WTC11 (cell line): ENCODE data around the gene RAB18. TPM values are rescaled to one million over a fixed set of nuclear protein-coding genes. Genes with fewer than 3 reads are reported as not detected.

Experiments
- CREB1 ChIP-seq: sonication (generic); formaldehyde crosslinking; IDR thresholded peaks from 2 replicates; pipeline ENCODE4 v1.8.0; 2023; ENCODE audit warnings: mild to moderate bottlenecking, missing genetic modification reagents
- CREM ChIP-seq: sonication (generic); formaldehyde crosslinking; IDR thresholded peaks from 2 replicates; pipeline ENCODE4 v1.8.1; 2022; ENCODE audit warnings: mild to moderate bottlenecking, missing genetic modification reagents, moderate library complexity
- ETV6 ChIP-seq: sonication (generic); formaldehyde crosslinking; IDR thresholded peaks from 2 replicates; pipeline ENCODE4 v1.8.1; 2022; ENCODE audit warnings: mild to moderate bottlenecking, missing genetic modification reagents
- FOXP1 ChIP-seq: sonication (generic); formaldehyde crosslinking; IDR thresholded peaks from 2 replicates; pipeline ENCODE4 v1.8.0; 2022; ENCODE audit warnings: missing genetic modification reagents, mild to moderate bottlenecking, moderate library complexity, borderline replicate concordance
- GTF2I ChIP-seq: fragments of 250-450 bp; sonication (Bioruptor Pico); conservative IDR thresholded peaks from 2 replicates; pipeline ENCODE4 v1.4.0; 2021; ENCODE audit warnings: mild to moderate bottlenecking
- JUN ChIP-seq: sonication (generic); formaldehyde crosslinking; IDR thresholded peaks from 2 replicates; pipeline ENCODE4 v1.8.0; 2023; ENCODE audit warnings: mild to moderate bottlenecking, missing genetic modification reagents
- OVOL2 ChIP-seq: fragments of 250-450 bp; sonication (Bioruptor Pico); IDR thresholded peaks from 2 replicates; pipeline ENCODE4 v1.9.0; 2021; ENCODE audit warnings: mild to moderate bottlenecking, borderline replicate concordance
- PRRX2 ChIP-seq: fragments of 250-450 bp; sonication (Bioruptor Pico); IDR thresholded peaks from 2 replicates; pipeline ENCODE4 v1.8.0; 2021; ENCODE audit warnings: mild to moderate bottlenecking
- RORB ChIP-seq: fragments of 250-450 bp; sonication (Bioruptor Pico); IDR thresholded peaks from 2 replicates; pipeline ENCODE4 v1.9.0; 2021; ENCODE audit warnings: mild to moderate bottlenecking
- ZNF232 ChIP-seq: sonication (generic); formaldehyde crosslinking; IDR thresholded peaks from 2 replicates; pipeline ENCODE4 v1.8.0; 2022; ENCODE audit warnings: mild to moderate bottlenecking, missing genetic modification reagents
- ZNF396 ChIP-seq: fragments of 250-450 bp; sonication (Bioruptor Pico); IDR thresholded peaks from 2 replicates; pipeline ENCODE4 v1.8.0; 2021; ENCODE audit warnings: mild to moderate bottlenecking, moderate library complexity, borderline replicate concordance
- ZNF423 ChIP-seq: fragments of 250-450 bp; sonication (Bioruptor Pico); IDR thresholded peaks from 2 replicates; pipeline ENCODE4 v2.1.2; 2022; ENCODE audit warnings: mild to moderate bottlenecking, moderate library complexity
- total RNA-seq: library from RNA; stranded (reverse); gene quantifications from 3 replicates; pipeline ENCODE4 v1.2.3, GENCODE V29; 2021
- TF ChIP-seq, protein P1 (sequence below): fragments of 250-450 bp; sonication (Bioruptor Pico); IDR thresholded peaks from 2 replicates; pipeline ENCODE4 v1.9.0; 2021; ENCODE audit warnings: mild to moderate bottlenecking, borderline replicate concordance
- TF ChIP-seq, protein P2 (sequence below): sonication (generic); formaldehyde crosslinking; IDR thresholded peaks from 2 replicates; pipeline ENCODE4 v1.8.1; 2022; ENCODE audit warnings: low read depth, mild to moderate bottlenecking, moderate library complexity, missing genetic modification reagents, borderline replicate concordance
- TF ChIP-seq, protein P3 (sequence below): sonication (generic); formaldehyde crosslinking; IDR thresholded peaks from 2 replicates; pipeline ENCODE4 v1.8.0; 2022; ENCODE audit warnings: mild to moderate bottlenecking, missing genetic modification reagents
- TF ChIP-seq, protein P4 (sequence below): sonication (generic); formaldehyde crosslinking; IDR thresholded peaks from 2 replicates; pipeline ENCODE4 v1.8.1; 2022; ENCODE audit warnings: mild to moderate bottlenecking, moderate library complexity, missing genetic modification reagents
- TF ChIP-seq, protein P5 (sequence below): sonication (generic); formaldehyde crosslinking; IDR thresholded peaks from 2 replicates; pipeline ENCODE4 v1.8.0; 2023; ENCODE audit warnings: mild to moderate bottlenecking, missing genetic modification reagents
- TF ChIP-seq, protein P6 (sequence below): fragments of 250-450 bp; sonication (Bioruptor Pico); IDR thresholded peaks from 2 replicates; pipeline ENCODE4 v1.9.0; 2021; ENCODE audit warnings: moderate library complexity, mild to moderate bottlenecking, inconsistent platforms, borderline replicate concordance
- TF ChIP-seq, protein P7 (sequence below): fragments of 200-600 bp; IDR thresholded peaks from 2 replicates; pipeline ENCODE4 v1.8.0; 2022; ENCODE audit warnings: antibody characterized with exemption
- TF ChIP-seq, protein P8 (sequence below): sonication (generic); formaldehyde crosslinking; IDR thresholded peaks from 2 replicates; pipeline ENCODE4 v1.8.1; 2022; ENCODE audit warnings: mild to moderate bottlenecking, missing genetic modification reagents, moderate library complexity, borderline replicate concordance
- TF ChIP-seq, protein P9 (sequence below): fragments of 250-450 bp; sonication (Bioruptor Pico); IDR thresholded peaks from 2 replicates; pipeline ENCODE4 v2.1.2; 2022; ENCODE audit warnings: mild to moderate bottlenecking, moderate library complexity

The RAB18 gene
- total RNA-seq, 1 experiment from 2014 or later, result 71.4 TPM

DNA sequence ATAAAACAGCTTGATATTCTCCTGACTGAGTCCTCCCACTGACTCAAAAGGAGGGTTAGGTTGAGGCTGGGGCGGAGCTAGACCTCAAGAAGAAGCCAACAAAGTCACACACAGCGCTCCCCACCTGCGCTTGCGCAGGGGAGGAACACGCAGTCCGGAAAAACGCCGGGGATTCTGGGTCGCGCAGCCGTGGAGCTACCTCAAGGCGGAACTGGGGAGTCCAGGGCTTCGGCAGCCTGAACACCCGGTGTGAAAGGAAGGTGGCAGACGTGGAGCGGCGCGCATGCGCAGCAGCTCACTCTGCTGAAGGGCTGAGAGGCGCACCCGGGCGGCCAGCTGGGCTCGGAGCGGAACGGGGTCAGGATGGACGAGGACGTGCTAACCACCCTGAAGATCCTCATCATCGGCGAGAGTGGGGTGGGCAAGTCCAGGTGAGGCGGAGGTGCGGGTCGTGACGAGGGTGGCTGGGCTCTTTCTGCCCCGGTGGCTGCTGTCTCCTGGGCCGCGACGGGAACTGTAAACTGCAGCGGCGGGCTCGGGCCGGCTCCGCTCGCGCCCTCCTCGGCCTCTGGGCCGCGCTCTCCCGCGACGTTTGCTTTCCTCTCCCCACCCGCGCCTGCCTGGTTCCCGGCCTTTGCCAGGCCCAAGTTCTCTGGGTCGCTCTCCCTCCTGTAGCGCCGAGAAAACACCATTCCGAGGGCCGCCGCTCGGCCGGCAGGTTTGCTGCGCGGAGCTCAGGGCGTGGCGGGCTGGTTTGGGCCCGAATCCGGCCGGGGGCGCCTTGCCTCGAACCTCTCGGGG lies at the start of gene RAB18 (continued):
- TF ChIP-seq, protein P1, sequence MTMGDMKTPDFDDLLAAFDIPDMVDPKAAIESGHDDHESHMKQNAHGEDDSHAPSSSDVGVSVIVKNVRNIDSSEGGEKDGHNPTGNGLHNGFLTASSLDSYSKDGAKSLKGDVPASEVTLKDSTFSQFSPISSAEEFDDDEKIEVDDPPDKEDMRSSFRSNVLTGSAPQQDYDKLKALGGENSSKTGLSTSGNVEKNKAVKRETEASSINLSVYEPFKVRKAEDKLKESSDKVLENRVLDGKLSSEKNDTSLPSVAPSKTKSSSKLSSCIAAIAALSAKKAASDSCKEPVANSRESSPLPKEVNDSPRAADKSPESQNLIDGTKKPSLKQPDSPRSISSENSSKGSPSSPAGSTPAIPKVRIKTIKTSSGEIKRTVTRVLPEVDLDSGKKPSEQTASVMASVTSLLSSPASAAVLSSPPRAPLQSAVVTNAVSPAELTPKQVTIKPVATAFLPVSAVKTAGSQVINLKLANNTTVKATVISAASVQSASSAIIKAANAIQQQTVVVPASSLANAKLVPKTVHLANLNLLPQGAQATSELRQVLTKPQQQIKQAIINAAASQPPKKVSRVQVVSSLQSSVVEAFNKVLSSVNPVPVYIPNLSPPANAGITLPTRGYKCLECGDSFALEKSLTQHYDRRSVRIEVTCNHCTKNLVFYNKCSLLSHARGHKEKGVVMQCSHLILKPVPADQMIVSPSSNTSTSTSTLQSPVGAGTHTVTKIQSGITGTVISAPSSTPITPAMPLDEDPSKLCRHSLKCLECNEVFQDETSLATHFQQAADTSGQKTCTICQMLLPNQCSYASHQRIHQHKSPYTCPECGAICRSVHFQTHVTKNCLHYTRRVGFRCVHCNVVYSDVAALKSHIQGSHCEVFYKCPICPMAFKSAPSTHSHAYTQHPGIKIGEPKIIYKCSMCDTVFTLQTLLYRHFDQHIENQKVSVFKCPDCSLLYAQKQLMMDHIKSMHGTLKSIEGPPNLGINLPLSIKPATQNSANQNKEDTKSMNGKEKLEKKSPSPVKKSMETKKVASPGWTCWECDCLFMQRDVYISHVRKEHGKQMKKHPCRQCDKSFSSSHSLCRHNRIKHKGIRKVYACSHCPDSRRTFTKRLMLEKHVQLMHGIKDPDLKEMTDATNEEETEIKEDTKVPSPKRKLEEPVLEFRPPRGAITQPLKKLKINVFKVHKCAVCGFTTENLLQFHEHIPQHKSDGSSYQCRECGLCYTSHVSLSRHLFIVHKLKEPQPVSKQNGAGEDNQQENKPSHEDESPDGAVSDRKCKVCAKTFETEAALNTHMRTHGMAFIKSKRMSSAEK (CRISPR knock-in tag), result no peak
- TF ChIP-seq RORB (CRISPR knock-in tag), result no peak
- TF ChIP-seq, protein P2, sequence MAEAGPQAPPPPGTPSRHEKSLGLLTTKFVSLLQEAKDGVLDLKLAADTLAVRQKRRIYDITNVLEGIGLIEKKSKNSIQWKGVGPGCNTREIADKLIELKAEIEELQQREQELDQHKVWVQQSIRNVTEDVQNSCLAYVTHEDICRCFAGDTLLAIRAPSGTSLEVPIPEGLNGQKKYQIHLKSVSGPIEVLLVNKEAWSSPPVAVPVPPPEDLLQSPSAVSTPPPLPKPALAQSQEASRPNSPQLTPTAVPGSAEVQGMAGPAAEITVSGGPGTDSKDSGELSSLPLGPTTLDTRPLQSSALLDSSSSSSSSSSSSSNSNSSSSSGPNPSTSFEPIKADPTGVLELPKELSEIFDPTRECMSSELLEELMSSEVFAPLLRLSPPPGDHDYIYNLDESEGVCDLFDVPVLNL (CRISPR knock-in tag), result no peak
- TF ChIP-seq, protein P3, sequence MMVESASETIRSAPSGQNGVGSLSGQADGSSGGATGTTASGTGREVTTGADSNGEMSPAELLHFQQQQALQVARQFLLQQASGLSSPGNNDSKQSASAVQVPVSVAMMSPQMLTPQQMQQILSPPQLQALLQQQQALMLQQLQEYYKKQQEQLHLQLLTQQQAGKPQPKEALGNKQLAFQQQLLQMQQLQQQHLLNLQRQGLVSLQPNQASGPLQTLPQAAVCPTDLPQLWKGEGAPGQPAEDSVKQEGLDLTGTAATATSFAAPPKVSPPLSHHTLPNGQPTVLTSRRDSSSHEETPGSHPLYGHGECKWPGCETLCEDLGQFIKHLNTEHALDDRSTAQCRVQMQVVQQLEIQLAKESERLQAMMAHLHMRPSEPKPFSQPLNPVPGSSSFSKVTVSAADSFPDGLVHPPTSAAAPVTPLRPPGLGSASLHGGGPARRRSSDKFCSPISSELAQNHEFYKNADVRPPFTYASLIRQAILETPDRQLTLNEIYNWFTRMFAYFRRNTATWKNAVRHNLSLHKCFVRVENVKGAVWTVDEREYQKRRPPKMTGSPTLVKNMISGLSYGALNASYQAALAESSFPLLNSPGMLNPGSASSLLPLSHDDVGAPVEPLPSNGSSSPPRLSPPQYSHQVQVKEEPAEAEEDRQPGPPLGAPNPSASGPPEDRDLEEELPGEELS, result peak; percentile 70; the same call in 1 of the 2 replicates
- no peak for TF ChIP-seq ZNF396 (CRISPR knock-in tag)
- TF ChIP-seq, protein P4, sequence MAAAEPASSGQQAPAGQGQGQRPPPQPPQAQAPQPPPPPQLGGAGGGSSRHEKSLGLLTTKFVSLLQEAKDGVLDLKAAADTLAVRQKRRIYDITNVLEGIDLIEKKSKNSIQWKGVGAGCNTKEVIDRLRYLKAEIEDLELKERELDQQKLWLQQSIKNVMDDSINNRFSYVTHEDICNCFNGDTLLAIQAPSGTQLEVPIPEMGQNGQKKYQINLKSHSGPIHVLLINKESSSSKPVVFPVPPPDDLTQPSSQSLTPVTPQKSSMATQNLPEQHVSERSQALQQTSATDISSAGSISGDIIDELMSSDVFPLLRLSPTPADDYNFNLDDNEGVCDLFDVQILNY, result peak; percentile 41; the same call in 1 of the 2 replicates
- TF ChIP-seq PRRX2, result peak; percentile 60; the same call in 1 of the 2 replicates
- TF ChIP-seq, protein P5, sequence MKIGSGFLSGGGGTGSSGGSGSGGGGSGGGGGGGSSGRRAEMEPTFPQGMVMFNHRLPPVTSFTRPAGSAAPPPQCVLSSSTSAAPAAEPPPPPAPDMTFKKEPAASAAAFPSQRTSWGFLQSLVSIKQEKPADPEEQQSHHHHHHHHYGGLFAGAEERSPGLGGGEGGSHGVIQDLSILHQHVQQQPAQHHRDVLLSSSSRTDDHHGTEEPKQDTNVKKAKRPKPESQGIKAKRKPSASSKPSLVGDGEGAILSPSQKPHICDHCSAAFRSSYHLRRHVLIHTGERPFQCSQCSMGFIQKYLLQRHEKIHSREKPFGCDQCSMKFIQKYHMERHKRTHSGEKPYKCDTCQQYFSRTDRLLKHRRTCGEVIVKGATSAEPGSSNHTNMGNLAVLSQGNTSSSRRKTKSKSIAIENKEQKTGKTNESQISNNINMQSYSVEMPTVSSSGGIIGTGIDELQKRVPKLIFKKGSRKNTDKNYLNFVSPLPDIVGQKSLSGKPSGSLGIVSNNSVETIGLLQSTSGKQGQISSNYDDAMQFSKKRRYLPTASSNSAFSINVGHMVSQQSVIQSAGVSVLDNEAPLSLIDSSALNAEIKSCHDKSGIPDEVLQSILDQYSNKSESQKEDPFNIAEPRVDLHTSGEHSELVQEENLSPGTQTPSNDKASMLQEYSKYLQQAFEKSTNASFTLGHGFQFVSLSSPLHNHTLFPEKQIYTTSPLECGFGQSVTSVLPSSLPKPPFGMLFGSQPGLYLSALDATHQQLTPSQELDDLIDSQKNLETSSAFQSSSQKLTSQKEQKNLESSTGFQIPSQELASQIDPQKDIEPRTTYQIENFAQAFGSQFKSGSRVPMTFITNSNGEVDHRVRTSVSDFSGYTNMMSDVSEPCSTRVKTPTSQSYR (CRISPR knock-in tag), result no peak
- TF ChIP-seq, protein P6, sequence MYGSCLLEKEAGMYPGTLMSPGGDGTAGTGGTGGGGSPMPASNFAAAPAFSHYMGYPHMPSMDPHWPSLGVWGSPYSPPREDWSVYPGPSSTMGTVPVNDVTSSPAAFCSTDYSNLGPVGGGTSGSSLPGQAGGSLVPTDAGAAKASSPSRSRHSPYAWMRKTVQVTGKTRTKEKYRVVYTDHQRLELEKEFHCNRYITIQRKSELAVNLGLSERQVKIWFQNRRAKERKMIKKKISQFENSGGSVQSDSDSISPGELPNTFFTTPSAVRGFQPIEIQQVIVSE, result no peak
- TF ChIP-seq, protein P7, sequence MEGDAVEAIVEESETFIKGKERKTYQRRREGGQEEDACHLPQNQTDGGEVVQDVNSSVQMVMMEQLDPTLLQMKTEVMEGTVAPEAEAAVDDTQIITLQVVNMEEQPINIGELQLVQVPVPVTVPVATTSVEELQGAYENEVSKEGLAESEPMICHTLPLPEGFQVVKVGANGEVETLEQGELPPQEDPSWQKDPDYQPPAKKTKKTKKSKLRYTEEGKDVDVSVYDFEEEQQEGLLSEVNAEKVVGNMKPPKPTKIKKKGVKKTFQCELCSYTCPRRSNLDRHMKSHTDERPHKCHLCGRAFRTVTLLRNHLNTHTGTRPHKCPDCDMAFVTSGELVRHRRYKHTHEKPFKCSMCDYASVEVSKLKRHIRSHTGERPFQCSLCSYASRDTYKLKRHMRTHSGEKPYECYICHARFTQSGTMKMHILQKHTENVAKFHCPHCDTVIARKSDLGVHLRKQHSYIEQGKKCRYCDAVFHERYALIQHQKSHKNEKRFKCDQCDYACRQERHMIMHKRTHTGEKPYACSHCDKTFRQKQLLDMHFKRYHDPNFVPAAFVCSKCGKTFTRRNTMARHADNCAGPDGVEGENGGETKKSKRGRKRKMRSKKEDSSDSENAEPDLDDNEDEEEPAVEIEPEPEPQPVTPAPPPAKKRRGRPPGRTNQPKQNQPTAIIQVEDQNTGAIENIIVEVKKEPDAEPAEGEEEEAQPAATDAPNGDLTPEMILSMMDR, result no peak
- no peak for TF ChIP-seq CREB1 (CRISPR knock-in tag)
- no peak for TF ChIP-seq OVOL2 (CRISPR knock-in tag)
- 0 out of 2 replicates have a peak, but pooled peaks have one; percentile 51 for TF ChIP-seq ZNF232 (CRISPR knock-in tag)
- TF ChIP-seq GTF2I, result no peak
- peak; percentile 47; the same call in 1 of the 2 replicates for TF ChIP-seq ETV6 (CRISPR knock-in tag)
- peak; percentile 68; the same call in 1 of the 2 replicates for TF ChIP-seq CREM (CRISPR knock-in tag)
- TF ChIP-seq, protein P8, sequence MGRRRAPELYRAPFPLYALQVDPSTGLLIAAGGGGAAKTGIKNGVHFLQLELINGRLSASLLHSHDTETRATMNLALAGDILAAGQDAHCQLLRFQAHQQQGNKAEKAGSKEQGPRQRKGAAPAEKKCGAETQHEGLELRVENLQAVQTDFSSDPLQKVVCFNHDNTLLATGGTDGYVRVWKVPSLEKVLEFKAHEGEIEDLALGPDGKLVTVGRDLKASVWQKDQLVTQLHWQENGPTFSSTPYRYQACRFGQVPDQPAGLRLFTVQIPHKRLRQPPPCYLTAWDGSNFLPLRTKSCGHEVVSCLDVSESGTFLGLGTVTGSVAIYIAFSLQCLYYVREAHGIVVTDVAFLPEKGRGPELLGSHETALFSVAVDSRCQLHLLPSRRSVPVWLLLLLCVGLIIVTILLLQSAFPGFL (CRISPR knock-in tag), result no peak; the same call in 1 of the 2 replicates
- TF ChIP-seq ZNF423 (CRISPR knock-in tag), result no peak
- TF ChIP-seq JUN, result no peak
- TF ChIP-seq, protein P9, sequence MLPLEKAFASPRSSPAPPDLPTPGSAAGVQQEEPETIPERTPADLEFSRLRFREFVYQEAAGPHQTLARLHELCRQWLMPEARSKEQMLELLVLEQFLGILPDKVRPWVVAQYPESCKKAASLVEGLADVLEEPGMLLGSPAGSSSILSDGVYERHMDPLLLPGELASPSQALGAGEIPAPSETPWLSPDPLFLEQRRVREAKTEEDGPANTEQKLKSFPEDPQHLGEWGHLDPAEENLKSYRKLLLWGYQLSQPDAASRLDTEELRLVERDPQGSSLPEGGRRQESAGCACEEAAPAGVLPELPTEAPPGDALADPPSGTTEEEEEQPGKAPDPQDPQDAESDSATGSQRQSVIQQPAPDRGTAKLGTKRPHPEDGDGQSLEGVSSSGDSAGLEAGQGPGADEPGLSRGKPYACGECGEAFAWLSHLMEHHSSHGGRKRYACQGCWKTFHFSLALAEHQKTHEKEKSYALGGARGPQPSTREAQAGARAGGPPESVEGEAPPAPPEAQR (CRISPR knock-in tag), result no peak
- peak; percentile 88 for TF ChIP-seq FOXP1 (CRISPR knock-in tag)
